ENCODE results near the gene KPNA5.
"Not testable (repeated sequence)": the region's sequence is repeated elsewhere in the genome, so short reads cannot be mapped to it uniquely, and the experiment has no call there.

Gene KPNA5

DNA sequence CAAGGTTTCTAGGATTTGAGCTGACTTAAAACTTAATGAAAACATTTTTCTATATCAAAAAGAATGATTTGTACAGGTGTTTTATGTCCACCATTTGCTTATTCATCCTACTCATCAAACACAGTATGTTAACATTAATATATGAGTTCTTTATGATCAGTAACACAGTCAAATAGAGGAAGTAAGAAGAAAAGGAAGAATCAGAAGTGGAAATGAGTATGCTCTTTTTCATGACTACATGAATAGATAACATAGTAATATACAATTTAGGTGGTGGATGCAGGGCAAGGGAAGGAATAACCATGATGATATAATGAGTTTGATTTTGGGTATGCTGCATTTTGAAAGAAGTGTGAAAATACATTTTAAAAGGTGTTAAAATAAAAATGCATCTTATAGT, 16.5 kb downstream of the KPNA5 start:
- no peak for DNase-seq (ENCODE audit: low read depth in 1 of 2, low spot score in 1 of 2)

DNA sequence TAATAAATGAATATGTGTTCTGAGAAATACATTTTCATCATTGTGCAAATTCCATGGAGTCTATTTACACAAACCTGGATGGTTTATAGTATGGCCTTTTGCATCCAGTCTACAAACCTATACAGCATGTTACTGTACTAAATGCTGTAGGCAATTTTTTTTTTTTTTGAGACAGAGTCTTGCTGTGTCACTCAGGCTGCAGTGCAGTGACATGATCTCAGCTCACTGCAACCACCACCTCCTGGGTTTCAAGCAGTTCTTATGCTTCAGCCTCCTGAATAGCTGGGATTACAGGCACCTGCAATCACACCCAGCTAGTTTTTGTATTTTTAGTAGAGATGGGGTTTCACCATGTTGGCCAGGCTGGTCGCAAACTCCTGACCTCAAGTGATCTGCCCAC, 22.9 kb downstream of the KPNA5 start:
- not testable (repeated sequence) for DNase-seq (ENCODE audit: low read depth in 1 of 2, low spot score in 1 of 2)

DNA sequence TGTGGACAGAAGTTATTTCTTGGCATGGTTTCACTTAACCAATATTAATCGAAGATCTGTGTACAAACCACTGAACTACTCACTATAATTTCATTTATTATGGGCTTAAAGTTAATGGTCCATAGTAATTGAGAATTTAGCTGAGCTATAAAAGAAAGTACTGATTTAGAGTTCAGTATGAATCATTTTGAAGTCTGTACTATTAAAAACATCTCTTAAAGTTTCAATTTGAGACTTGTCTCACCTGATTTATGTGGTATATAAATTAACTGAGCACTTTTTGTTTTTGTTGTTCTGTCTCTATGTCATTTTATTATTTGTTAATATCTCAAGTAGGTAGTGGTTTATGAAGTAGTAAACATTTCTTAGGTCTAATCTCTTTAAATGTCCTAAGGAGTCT, 24.9 kb downstream of the KPNA5 start:
- DNase-seq (ENCODE audit: low read depth in 1 of 2, low spot score in 1 of 2), result no peak

DNA sequence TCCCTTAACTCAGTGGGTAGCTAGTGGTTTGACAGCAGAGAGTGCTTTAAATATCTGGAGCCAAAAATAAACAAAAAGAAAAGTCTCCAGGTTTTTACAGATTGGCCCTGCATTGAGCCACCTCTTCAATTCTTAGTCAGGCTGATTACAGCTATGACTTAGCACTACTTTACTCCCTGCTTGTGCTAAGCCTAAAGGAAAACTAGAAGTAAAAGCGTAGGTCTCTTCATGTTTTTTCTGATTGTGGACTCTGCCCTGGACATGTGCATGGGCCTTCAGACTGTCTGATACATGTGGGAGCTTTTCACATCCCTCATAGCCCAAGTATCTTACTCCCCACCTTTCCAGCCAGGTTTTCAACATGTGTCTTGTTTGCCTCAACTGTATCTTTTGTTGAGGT, 33.3 kb downstream of the KPNA5 start:
- DNase-seq (ENCODE audit: low read depth in 1 of 2, low spot score in 1 of 2), result no peak

DNA sequence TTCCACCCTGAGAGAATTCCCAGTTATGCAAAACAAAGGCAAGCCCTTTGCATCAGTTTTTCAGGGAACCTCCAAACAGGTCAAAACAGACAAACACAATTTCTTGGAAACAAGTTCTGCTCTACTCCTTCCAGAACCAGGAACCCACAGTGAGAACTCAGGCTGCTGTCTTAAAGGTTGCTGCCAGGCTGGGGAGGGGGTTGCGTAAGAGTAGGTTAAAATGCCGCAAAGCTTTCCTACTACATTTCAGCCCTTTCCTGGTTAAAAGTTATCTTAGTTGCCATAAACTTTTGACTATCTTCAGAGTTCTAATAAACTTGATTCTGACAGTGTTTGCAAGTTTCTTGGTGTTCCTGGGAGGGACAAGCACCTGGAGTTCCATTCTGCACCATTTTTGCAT, 33.8 kb downstream of the KPNA5 start:
- DNase-seq (ENCODE audit: low read depth in 1 of 2, low spot score in 1 of 2), result no peak

DNA sequence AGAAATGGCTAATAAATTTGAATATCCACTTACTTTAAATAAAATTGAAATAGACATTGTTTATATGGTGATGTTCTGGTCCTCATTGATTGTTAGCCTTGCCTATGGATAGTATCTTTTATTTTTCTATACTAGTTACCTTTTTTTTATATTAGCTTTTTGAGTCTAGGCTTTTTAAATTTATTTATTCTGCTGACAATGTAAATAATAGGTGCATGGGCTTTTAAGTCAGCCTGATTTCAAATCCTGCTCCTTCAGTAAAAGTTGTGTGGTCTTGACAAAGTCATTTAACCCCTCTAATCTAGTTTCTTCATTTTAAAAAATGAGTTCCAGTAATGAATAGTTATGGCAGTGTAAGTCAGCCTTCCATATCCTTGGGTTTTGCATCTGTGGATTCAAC, 45.9 kb downstream of the KPNA5 start:
- DNase-seq (ENCODE audit: low read depth in 1 of 2, low spot score in 1 of 2), result no peak

DNA sequence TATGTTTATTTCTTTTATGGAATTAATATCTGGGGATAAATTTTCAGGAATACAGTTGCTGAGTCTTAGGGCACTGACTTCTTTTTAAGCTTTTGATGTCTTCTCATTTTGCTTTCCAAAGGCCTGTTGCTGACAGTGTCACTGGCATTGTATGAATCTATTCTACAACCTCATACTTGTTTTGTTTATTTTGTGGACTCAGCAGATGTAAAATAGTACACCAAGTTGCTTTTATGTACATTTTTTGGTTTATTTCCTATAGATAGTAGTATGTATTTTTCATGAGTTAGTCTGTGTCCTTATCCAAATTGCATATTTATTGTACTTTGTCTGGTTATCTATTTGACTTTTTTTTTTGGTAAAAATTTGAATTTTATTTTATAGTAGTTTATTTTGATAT, 49.5 kb downstream of the KPNA5 start:
- DNase-seq (ENCODE audit: low read depth in 1 of 2, low spot score in 1 of 2), result no peak

DNA sequence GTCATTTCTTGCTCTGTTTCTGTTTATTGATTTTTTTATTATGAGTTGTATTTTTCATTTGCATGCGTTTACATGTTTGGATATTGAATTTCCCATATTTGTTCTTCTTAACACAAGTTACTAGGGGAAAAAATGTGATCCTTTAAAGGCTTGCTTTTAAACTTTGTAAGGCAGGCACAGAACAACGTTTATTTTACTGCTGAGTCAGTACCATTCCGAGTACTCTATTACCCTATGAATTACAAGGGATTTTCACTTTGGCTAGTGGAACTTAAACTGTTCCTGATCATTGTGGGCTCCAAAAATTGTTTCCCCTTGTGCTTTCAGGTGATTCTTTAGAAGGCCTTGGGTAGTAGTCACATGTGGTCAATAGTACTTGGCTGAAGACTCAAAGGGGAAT, 56.0 kb downstream of the KPNA5 start:
- no peak for DNase-seq (ENCODE audit: low read depth in 1 of 2, low spot score in 1 of 2)

DNA sequence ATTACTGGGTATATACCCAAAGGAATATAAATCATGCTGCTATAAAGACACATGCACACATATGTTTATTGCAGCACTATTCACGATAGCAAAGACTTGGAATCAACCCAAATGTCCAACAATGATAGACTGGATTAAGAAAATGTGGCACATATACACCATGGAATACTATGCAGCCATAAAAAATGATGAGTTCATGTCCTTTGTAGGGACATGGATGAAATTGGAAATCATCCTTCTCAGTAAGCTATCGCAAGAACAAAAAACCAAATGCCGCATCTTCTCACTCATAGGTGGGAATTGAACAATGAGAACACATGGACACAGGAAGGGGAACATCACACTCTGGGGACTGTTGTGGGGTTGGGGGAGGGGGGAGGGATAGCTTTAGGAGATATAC, 59.5 kb downstream of the KPNA5 start:
- DNase-seq (ENCODE audit: low read depth in 1 of 2, low spot score in 1 of 2), result not testable (repeated sequence)

DNA sequence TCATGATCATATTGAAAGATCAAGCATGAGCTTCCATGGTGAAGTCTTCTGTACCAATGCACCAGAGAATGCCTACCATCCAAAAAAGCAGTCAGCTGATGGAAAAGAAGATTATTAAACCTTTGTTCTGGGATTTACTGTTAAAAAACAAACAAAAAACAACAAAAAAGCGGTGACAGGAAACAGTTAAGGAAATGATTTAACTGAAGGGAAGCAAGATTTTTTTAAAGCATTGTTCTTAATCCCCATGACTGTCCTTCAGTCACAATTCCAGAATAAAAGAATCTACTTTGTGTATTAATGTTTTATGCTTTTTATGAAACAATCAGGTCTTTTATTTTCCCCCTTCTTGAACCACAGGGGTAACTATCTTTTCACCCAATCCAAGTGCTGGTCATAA, 60.6 kb downstream of the KPNA5 start:
- DNase-seq (ENCODE audit: low read depth in 1 of 2, low spot score in 1 of 2), result no peak

DNA sequence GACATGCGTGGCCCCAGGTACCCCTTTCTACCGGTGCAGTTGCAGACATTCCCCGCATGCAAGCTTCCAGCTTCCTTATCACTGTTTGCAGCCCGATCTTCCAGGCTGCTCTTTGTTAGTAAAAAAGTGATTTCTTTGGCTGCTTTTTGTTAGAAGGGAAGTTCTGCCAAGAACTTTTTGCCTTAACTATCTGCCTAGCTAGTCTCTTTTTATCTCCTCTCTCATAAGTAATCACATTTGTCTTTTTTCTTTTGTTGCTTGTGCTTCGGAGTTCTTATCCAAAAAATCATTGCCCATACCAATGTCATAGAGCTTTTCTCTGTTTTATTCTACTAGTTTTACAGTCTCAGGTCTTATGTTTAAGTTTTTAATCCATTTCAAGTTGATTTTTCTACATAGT, 64.2 kb downstream of the KPNA5 start:
- no peak for DNase-seq (ENCODE audit: low read depth in 1 of 2, low spot score in 1 of 2)

DNA sequence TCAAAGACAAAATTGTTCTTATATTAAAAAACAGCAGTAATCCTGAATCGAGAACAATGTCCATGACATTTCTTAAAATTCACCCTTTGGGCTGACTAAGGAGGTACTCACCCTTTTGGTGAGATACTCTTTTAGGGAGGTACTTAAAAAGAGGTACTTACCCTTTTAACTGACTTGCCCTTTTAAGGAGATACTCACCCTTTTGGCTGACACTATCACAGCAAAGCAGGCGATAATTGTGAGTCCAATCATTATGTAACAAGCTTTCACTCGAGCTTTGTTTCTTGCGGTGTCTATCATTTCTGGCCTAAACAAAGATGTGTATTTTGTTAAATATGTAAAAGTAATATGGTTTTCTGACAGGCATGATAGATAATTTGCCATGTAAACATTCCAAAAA, 80.8 kb downstream of the KPNA5 start:
- no peak for DNase-seq (ENCODE audit: low read depth in 1 of 2, low spot score in 1 of 2)

DNA sequence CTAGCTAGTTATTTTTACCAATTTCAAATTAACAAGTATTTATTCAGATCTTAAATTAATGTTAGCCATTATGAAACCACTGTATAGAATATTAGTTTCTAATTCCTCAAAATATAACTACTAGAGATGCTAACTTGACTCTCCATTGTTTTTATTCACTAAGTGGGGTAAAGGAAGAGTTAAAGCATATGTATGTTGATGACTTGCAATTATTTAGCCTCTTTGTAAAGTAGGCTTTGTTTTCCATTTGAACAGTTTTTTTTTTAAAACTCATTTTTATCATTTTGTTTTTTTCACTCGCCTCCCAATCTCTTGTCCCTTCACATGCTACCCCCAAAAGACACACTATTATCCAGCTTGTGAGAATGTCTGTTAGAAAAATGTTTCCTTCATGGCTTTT, 81.2 kb downstream of the KPNA5 start:
- no peak for DNase-seq (ENCODE audit: low read depth in 1 of 2, low spot score in 1 of 2)

DNA sequence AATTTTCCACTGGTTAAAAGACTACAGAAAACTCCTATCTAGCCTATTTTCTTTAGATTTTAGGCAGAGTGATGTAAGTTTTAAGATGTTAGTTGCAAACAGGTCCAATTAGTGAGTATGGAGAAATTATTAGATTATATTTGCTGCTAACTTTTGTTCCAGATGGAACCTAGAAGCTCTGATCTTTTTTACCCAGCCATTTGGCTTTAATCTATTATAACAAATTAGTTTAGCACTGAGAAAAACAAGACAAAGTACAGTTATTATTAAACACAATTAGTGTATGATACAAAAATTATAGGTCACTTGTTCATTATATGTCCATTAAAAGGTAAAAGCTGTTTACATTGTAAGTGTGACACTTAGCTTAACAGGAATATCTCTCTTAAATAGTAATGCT, 82.0 kb downstream of the KPNA5 start:
- no peak for DNase-seq (ENCODE audit: low read depth in 1 of 2, low spot score in 1 of 2)

DNA sequence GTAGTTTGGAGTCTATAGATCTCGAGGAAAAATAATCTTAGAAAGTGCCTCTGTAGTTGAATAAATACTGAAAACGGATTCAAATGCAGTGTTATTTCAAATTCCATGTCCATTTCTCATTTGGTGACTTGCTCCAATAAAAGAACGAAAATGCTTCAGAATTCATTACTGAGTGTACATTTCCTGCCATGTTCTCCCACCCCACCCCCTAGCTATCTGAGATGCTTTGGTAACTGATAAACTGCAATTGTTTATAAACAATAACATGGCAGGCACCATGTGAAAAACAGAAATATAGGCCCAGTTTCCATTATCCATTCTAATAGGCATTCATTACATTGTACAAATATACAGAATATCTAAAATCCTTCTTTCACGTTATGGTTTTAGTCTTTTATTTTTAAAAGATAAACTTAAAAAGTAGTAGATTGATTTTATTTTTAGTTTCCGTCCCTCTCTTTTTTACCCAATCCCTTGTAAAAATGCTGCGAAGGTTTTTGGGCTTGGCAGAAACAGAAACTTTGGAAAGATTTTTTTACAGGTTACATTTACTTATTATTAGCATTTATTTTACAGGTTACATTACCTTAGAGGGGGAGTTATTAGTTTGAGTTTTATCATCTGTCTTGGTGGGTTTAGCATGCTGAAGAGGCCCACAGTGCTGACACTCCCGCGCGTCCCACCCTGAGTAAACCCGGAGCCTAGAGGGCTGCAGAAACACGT, 83.1 kb downstream of the KPNA5 start:
- no peak for DNase-seq (ENCODE audit: low read depth in 1 of 2, low spot score in 1 of 2)

DNA sequence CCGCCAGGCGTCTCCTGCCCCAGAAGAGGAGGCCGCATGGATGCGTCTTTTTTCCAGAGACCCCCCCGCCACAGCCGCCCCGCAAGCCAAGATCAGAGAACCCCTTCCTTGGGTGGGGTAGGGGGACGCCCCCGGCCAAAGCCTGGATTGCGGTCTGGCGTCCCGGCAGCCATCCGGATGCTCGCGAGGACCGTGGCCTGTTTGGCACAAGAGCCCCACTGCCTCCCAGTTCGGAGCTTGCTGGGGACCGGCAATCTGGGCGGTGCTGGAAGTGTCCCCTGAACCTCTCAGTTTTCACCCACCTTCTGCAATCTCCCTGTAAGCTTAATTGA, 83.6 kb downstream of the KPNA5 start:
- DNase-seq (ENCODE audit: low read depth in 1 of 2, low spot score in 1 of 2), result no peak

DNA sequence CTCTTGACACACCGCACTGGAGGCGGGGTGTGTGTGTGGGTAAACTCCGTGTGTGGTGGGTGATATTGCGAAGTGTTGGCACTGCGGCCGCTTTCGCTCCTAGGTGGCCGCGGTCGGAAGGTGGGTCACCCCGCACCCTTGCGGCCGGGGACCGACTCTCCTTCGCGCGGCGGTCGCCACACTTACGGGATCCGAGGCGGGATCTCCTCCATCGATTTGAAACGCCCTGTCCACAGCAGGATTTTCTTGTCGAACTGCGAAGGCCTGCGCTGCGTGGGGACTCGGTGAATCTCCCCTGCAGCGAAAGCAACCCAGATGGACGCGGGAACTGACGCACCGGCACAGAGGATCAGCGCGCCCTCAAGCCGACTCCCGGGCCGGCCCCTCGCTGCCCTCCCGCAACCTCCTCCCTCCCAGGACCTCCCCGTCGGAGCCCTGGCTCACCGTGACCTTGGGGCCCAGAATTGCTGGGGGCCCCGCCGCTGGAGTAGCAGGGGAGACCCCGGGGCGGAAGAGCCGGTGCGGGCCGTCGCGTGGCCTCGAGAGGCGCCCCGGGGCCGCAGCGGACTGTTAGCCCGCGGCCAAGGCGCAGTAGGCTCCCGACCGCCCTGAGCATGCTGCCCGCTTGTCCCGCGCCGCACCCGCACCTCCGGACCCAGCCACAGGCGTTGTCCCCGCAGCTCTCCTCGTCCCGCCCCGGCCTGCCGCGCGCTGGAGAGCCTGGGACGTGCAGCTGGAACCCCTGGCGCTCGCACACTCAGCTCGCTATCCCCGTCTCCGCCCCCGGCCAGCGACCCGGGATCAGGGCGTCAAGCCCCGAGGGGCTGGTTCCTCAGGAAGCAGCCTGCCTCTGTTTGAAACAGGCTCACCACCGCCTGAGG, 84.2 kb downstream of the KPNA5 start, which contains the start of gene FAM162B:
TSS of gene FAM162B (minus strand) at position 759 of the 881 bp plus-strand sequence. CDS start at position 616, 143 bp downstream.
- DNase-seq (ENCODE audit: low read depth in 1 of 2, low spot score in 1 of 2), result no peak

DNA sequence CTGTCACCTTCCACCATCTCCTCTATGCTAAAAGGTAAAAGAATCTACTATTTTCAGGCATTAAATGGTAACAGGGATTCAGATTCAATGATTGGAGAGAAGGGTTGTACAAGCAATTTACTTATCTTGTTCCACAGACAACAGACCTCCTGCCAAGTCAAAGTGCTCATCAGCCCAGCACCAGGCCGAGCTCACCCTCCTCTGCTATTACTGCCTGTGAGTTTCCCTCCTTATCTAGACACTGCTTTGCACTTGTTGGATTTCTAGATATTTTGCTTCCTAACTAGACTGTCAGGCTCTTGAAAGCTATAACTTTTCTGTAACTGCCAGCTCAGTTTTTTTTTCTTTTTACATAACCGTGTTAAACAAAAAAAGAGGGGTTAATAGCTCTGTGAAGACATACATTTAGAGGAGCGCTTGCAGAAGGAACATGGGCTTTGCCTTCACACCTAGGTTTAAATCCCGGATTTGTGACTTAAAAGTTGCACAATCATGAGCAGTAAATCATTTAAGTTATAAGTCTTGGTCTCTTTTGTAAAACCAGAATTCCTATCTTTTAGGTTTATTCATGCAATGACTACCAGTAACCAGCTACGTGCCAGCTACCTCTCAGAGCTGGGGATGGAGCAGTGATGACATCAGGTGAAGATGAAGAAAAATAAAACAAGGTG, 85.6 kb downstream of the KPNA5 start:
- DNase-seq (ENCODE audit: low read depth in 1 of 2, low spot score in 1 of 2), result no peak

DNA sequence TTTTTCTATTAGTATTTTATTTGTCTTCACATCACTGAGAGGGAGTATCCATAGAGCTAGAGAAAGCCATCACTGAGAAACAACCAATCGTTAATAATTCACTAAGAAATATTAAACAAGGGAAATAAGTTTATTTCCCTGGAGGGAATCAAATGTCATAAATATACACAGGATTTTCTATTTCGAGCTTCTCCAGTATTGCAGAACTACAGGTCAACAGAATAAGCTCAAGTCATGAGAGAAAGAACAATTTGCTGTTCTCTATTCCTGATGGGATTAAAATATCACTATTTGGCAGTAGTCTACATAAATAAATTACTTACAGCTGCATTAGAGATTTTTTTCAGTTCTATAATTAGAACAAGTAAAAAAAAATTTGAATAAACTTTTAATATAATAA, 86.7 kb downstream of the KPNA5 start:
- DNase-seq (ENCODE audit: low read depth in 1 of 2, low spot score in 1 of 2), result no peak

DNA sequence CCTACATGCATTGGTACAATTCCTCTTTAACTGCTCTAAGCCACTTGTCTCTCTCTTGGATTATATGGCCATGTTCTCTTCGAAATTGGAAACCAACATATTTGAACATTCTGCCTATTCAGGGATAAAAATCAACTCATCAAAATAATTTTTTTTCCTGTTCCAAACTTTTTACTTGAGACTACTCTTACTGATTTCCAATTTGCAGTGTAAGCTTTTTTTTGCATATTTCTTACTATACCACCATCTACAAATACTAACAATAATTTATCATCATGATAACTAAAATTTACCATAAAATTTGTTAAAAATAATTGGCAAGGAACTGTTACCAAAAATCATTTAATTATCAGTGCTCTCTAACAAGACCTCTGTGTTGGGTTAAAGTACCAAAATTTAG, 91.4 kb downstream of the KPNA5 start:
- DNase-seq (ENCODE audit: low read depth in 1 of 2, low spot score in 1 of 2), result no peak

DNA sequence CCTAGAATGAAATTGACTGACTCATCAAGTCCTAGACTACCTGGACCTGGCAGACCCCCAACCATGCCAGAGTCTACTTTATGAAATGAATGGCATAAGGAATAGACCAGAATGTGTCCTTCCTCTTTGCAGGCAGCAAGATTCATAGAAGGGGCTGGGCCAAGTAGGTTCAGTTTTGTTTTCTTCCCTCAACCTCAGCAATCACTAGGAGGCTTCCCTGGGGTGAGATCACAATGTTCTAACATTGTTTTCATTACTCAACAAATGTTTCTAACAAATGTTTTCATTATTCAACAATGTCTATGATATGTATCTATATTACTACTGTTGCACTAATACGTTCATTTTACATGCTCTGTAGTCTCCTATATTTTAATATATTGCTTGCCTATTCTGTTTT, 92.9 kb downstream of the KPNA5 start:
- no peak for DNase-seq (ENCODE audit: low read depth in 1 of 2, low spot score in 1 of 2)

DNA sequence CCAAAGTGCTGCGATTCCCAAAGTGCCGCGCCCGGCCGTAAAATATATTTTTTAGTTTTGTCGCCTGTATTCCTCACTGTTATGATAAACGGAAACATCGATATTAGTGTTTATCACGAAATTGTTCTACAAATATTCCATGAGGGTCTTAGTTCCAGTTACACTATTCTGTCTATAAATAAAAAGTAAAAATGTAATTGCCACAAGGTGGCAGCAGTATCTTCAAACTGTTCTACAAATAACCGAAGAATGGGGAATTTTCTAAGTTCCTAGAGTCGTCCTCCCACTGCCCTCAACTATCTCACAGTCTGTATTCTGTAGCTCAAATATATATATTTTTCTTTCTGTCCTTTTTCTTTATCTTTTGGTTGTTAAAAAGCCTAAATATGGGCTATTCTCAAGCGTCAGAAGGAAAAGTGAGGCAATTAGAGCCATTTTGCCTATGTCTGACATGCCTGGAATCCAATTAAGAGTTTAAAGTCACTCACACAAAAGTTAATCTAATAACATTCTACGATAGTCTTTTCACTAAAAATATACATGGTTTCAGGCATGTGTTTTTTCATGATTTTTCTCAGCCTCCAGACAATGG, 98.7 kb downstream of the KPNA5 start:
- no peak for DNase-seq (ENCODE audit: low read depth in 1 of 2, low spot score in 1 of 2)

Data from activated T-helper 1 cell treated with anti-CD3 and anti-CD28 coated beads, Interleukin-2, amount 50 U/mL, for 16 hours (primary cell).